ENCODE results near the gene GCAT. TPM values are rescaled to one million over a fixed set of nuclear protein-coding genes. Genes with fewer than 3 reads are reported as not detected.

Gene GCAT
- total and polyA plus RNA-seq, 9 of the 15 experiments (the other 6 are each of a cell fraction or from before 2014, with no cell fraction given) = 1.9 to 69.9 (median 26.4) TPM

- no peak for TF ChIP-seq HBP1 (CRISPR knock-in tag; IDR thresholded peaks at IDR 0.05)
- no peak for TF ChIP-seq SETDB1 (IDR thresholded peaks at IDR 0.05; ENCODE audit: low read length)
- no peak for TF ChIP-seq BMI1 (IDR thresholded peaks at IDR 0.05; ENCODE audit: low read length)
- TF ChIP-seq GABPB1 (CRISPR knock-in tag; IDR thresholded peaks at IDR 0.05) = peak; percentile 35; the same call in 1 of the 2 replicates
- peak; percentile 39 to 77; a peak in 2 of 4 replicates for TF ChIP-seq NONO (IDR thresholded peaks at IDR 0.05; ENCODE audit: low read depth in 2 of 2, low read length in 1 of 2)
- TF ChIP-seq CTBP1 (IDR thresholded peaks at IDR 0.05; ENCODE audit: borderline replicate concordance) = peak; percentile 54; the same call in 1 of the 2 replicates
- no peak for TF ChIP-seq CTCF (IDR thresholded peaks at IDR 0.05 in 2 of 3, conservative IDR thresholded peaks at IDR 0.05 in 1 of 3; ENCODE audit: insufficient read depth in 2 of 3, low read depth in 1 of 3, low read length in 3 of 3)
- TF ChIP-seq SAP30 (IDR thresholded peaks at IDR 0.05; ENCODE audit: borderline replicate concordance, insufficient read depth, low read depth, low read length, poor library complexity, severe bottlenecking) = peak; percentile 82
- peak; percentile 68 for TF ChIP-seq ZFX (CRISPR knock-in tag; IDR thresholded peaks at IDR 0.05)
- TF ChIP-seq EZH2 (IDR thresholded peaks at IDR 0.05; ENCODE audit: borderline replicate concordance, low read depth, low read length) = no peak
- TF ChIP-seq ETV1 (tag; conservative IDR thresholded peaks at IDR 0.05; ENCODE audit: low read depth) = 0 out of 2 replicates have a peak, but pooled peaks have one; percentile 25
- TF ChIP-seq POLR2H (tag; IDR thresholded peaks at IDR 0.05; ENCODE audit: low read depth) = 0 out of 2 replicates have a peak, but pooled peaks have one; percentile 18
- TF ChIP-seq TAL1 (IDR thresholded peaks at IDR 0.05) = no peak
- peak; percentile 26 for TF ChIP-seq HNRNPLL (IDR thresholded peaks at IDR 0.05; ENCODE audit: low read depth, low read length, poor library complexity, severe bottlenecking)
- TF ChIP-seq FIP1L1 (IDR thresholded peaks at IDR 0.05; ENCODE audit: low read depth, low read length, poor library complexity, severe bottlenecking) = peak; percentile 64
- TF ChIP-seq TOE1 (IDR thresholded peaks at IDR 0.05; ENCODE audit: borderline replicate concordance) = no peak
- TF ChIP-seq TOE1 (CRISPR knock-in tag; IDR thresholded peaks at IDR 0.05; ENCODE audit: borderline replicate concordance, low read depth) = no peak
- TF ChIP-seq SIN3A (IDR thresholded peaks at IDR 0.05; ENCODE audit: borderline replicate concordance in 2 of 2, control insufficient read depth in 1 of 2, low read depth in 2 of 2, low read length in 2 of 2) = peak; percentile 47 to 86; a peak in 1 of 4 replicates
- no peak for TF ChIP-seq CEBPB (tag; IDR thresholded peaks at IDR 0.05)
- TF ChIP-seq XRCC5 (IDR thresholded peaks at IDR 0.05; ENCODE audit: low read depth, low read length) = no peak; the same call in 1 of the 2 replicates
- TF ChIP-seq RAD51 (IDR thresholded peaks at IDR 0.05; ENCODE audit: borderline replicate concordance, low read depth) = 0 out of 2 replicates have a peak, but pooled peaks have one; percentile 15
- no peak for TF ChIP-seq ZNF699 (CRISPR knock-in tag; IDR thresholded peaks at IDR 0.05; ENCODE audit: insufficient replicate concordance)
- peak; percentile 74 for TF ChIP-seq MYC (IDR thresholded peaks at IDR 0.05; ENCODE audit: low read depth, low read length)
- no peak for TF ChIP-seq MYC (CRISPR knock-in tag; IDR thresholded peaks at IDR 0.05; ENCODE audit: borderline replicate concordance, low read depth)
Measured at GRCh38 chr22:37807410-37808293, at the start of gene GCAT (continued).
